Measurements from ENCODE around the gene KNCN.

GRCh38 chr1:46522969-46523320 is 28.5 kb downstream of the KNCN start:
- TF ChIP-seq, protein P1, sequence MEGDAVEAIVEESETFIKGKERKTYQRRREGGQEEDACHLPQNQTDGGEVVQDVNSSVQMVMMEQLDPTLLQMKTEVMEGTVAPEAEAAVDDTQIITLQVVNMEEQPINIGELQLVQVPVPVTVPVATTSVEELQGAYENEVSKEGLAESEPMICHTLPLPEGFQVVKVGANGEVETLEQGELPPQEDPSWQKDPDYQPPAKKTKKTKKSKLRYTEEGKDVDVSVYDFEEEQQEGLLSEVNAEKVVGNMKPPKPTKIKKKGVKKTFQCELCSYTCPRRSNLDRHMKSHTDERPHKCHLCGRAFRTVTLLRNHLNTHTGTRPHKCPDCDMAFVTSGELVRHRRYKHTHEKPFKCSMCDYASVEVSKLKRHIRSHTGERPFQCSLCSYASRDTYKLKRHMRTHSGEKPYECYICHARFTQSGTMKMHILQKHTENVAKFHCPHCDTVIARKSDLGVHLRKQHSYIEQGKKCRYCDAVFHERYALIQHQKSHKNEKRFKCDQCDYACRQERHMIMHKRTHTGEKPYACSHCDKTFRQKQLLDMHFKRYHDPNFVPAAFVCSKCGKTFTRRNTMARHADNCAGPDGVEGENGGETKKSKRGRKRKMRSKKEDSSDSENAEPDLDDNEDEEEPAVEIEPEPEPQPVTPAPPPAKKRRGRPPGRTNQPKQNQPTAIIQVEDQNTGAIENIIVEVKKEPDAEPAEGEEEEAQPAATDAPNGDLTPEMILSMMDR (IDR thresholded peaks at IDR 0.05; ENCODE audit: low read depth, low read length), result no peak
- TF ChIP-seq EZH2phosphoT487 (IDR thresholded peaks at IDR 0.05; ENCODE audit: low read depth), result no peak
